GM21390 (cell line): Measurements from ENCODE around the gene SLC19A3.
A peak's percentile ranks its signal among the peaks of the same experiment; 100 is the strongest.
"Not testable (repeated sequence)": the region's sequence is repeated elsewhere in the genome, so short reads cannot be mapped to it uniquely, and the experiment has no call there.

Source experiments
- ATAC-seq: cut with Tn5 transposase; IDR thresholded peaks from one replicate; pipeline ENCODE4 v1.9.1; 2021; ENCODE audit not compliant: unreplicated experiment

The SLC19A3 gene

GRCh38 chr2:227717687-227718567 lies at the start of gene SLC19A3:
TSS of gene SLC19A3 (minus strand) at chr2:227718028. CDS start at chr2:227702318, 15,710 bp downstream.
- no peak for ATAC-seq

- peak; percentile 99 for ATAC-seq
These were observed 48.6 kb upstream of the SLC19A3 start for GRCh38 chr2:227766373-227766883.

GRCh38 chr2:227765788-227766372 lies 48.1 kb upstream of the SLC19A3 start:
- ATAC-seq = peak; percentile 18

GRCh38 chr2:227761740-227762476 lies 44.1 kb upstream of the SLC19A3 start:
- no peak for ATAC-seq

GRCh38 chr2:227759411-227760118 lies 41.7 kb upstream of the SLC19A3 start:
- no peak for ATAC-seq

- not testable (repeated sequence) for ATAC-seq
These were observed 38.4 kb upstream of the SLC19A3 start for GRCh38 chr2:227756261-227756660.

- ATAC-seq = no peak
These were observed 30.3 kb upstream of the SLC19A3 start for GRCh38 chr2:227748079-227748478.

GRCh38 chr2:227745594-227745993 lies 27.8 kb upstream of the SLC19A3 start, which contains the start of gene SCYGR8:
TSS of gene SCYGR8 (plus strand) at chr2:227745894. CDS start at chr2:227745894, 0 bp downstream.
- no peak for ATAC-seq

GRCh38 chr2:227740705-227741104 lies 22.9 kb upstream of the SLC19A3 start:
- not testable (repeated sequence) for ATAC-seq

GRCh38 chr2:227739351-227739750 lies 21.5 kb upstream of the SLC19A3 start:
- ATAC-seq = no peak

- no peak for ATAC-seq
These were observed 10.2 kb upstream of the SLC19A3 start, which contains the start of gene SCYGR7 for GRCh38 chr2:227728035-227728434. TSS of gene SCYGR7 (plus strand) at chr2:227728335. CDS start at chr2:227728335, 0 bp downstream.

- no peak for ATAC-seq
These were observed 6.7 kb upstream of the SLC19A3 start, which contains the start of gene SCYGR6 for GRCh38 chr2:227724394-227725039. TSS of gene SCYGR6 (minus strand) at chr2:227724757. CDS start at chr2:227724757, 0 bp downstream.

GRCh38 chr2:227722821-227723220 lies 5.0 kb upstream of the SLC19A3 start:
- ATAC-seq = not testable (repeated sequence)

GRCh38 chr2:227720680-227721079 lies 2.9 kb upstream of the SLC19A3 start:
- no peak for ATAC-seq

- no peak for ATAC-seq
These were observed 1.8 kb upstream of the SLC19A3 start for GRCh38 chr2:227719641-227720040.

GRCh38 chr2:227716501-227716900 lies 1.3 kb downstream of the SLC19A3 start:
- ATAC-seq = no peak

GRCh38 chr2:227713291-227713690 lies 4.5 kb downstream of the SLC19A3 start:
- ATAC-seq = no peak

- ATAC-seq = no peak
These were observed 6.8 kb downstream of the SLC19A3 start for GRCh38 chr2:227710986-227711385.

- ATAC-seq = no peak
These were observed 10.4 kb downstream of the SLC19A3 start for GRCh38 chr2:227707390-227707789.

- no peak for ATAC-seq
These were observed 11.0 kb downstream of the SLC19A3 start for GRCh38 chr2:227706859-227707258.
